ENCODE measurements around the gene FECH. TPM values are rescaled to one million over a fixed set of nuclear protein-coding genes. Genes with fewer than 3 reads are reported as not detected.
A peak's percentile ranks its signal among the peaks of the same experiment; 100 is the strongest.

The FECH gene
- total and polyA plus RNA-seq, 9 of the 15 experiments (the other 6 are each of a cell fraction or from before 2014, with no cell fraction given) = 19.8 to 170 (median 56.8) TPM

- TF ChIP-seq ZFX (CRISPR knock-in tag; IDR thresholded peaks at IDR 0.05) (peak; percentile 88), ESRRA (IDR thresholded peaks at IDR 0.05; ENCODE audit: borderline replicate concordance, low read depth) (no peak; the same call in 1 of the 2 replicates), TBL1XR1 (IDR thresholded peaks at IDR 0.05; ENCODE audit: low read length in 2 of 2) (no peak), MYNN (IDR thresholded peaks at IDR 0.05) (no peak), MYNN (CRISPR knock-in tag; IDR thresholded peaks at IDR 0.05) (no peak), ADNP (tag; IDR thresholded peaks at IDR 0.05) (no peak), TAL1 (IDR thresholded peaks at IDR 0.05) (no peak), KLF1 (tag; IDR thresholded peaks at IDR 0.05) (0 out of 2 replicates have a peak, but pooled peaks have one; percentile 13), PYGO2 (tag; IDR thresholded peaks at IDR 0.05) (no peak), CCAR2 (IDR thresholded peaks at IDR 0.05; ENCODE audit: low read depth, low read length) (no peak), NRF1 (conservative IDR thresholded peaks at IDR 0.05 in 1 of 2, IDR thresholded peaks at IDR 0.05 in 1 of 2) (peak in 1 of 2 experiments; percentile 63; a peak in 2 of 4 replicates), HMGN3 (IDR thresholded peaks at IDR 0.05; ENCODE audit: borderline replicate concordance, extremely low read depth, insufficient read length, low read depth, low read length) (peak; percentile 84), ZC3H8 (IDR thresholded peaks at IDR 0.05) (no peak), ZNF436 (CRISPR knock-in tag; IDR thresholded peaks at IDR 0.05) (no peak), RAD21 (CRISPR knock-in tag; conservative IDR thresholded peaks at IDR 0.05 in 1 of 2, IDR thresholded peaks at IDR 0.05 in 1 of 2) (no peak), SLC30A9 (CRISPR knock-in tag; IDR thresholded peaks at IDR 0.05) (no peak), ZNF24 (IDR thresholded peaks at IDR 0.05) (no peak), L3MBTL2 (IDR thresholded peaks at IDR 0.05) (peak; percentile 67), CTCFL (IDR thresholded peaks at IDR 0.05; ENCODE audit: borderline replicate concordance, insufficient read depth, low read depth, low read length, poor library complexity, severe bottlenecking) (no peak)
- TF ChIP-seq, protein P1, sequence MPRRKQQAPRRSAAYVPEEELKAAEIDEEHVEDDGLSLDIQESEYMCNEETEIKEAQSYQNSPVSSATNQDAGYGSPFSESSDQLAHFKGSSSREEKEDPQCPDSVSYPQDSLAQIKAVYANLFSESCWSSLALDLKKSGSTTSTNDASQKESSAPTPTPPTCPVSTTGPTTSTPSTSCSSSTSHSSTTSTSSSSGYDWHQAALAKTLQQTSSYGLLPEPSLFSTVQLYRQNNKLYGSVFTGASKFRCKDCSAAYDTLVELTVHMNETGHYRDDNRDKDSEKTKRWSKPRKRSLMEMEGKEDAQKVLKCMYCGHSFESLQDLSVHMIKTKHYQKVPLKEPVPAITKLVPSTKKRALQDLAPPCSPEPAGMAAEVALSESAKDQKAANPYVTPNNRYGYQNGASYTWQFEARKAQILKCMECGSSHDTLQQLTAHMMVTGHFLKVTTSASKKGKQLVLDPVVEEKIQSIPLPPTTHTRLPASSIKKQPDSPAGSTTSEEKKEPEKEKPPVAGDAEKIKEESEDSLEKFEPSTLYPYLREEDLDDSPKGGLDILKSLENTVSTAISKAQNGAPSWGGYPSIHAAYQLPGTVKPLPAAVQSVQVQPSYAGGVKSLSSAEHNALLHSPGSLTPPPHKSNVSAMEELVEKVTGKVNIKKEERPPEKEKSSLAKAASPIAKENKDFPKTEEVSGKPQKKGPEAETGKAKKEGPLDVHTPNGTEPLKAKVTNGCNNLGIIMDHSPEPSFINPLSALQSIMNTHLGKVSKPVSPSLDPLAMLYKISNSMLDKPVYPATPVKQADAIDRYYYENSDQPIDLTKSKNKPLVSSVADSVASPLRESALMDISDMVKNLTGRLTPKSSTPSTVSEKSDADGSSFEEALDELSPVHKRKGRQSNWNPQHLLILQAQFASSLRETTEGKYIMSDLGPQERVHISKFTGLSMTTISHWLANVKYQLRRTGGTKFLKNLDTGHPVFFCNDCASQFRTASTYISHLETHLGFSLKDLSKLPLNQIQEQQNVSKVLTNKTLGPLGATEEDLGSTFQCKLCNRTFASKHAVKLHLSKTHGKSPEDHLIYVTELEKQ (CRISPR knock-in tag; IDR thresholded peaks at IDR 0.05) = no peak
- TF ChIP-seq, protein P2, sequence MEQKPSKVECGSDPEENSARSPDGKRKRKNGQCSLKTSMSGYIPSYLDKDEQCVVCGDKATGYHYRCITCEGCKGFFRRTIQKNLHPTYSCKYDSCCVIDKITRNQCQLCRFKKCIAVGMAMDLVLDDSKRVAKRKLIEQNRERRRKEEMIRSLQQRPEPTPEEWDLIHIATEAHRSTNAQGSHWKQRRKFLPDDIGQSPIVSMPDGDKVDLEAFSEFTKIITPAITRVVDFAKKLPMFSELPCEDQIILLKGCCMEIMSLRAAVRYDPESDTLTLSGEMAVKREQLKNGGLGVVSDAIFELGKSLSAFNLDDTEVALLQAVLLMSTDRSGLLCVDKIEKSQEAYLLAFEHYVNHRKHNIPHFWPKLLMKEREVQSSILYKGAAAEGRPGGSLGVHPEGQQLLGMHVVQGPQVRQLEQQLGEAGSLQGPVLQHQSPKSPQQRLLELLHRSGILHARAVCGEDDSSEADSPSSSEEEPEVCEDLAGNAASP (IDR thresholded peaks at IDR 0.05) = no peak
Observed at GRCh38 chr18:57586251-57587049, at the start of gene FECH (continued).
